IPS DF 6.9 (cell line): ENCODE measurements around the gene ROBO1.

Experiments
- DNase-seq: peaks from one replicate; pipeline ENCODE4 v3.0.0-alpha.2; 2013; ENCODE audit warnings: low read depth, low spot score
- H3K27ac ChIP-seq: one replicate; pipeline ENCODE4 v1.5.1; 2013; ENCODE audit warnings: low read length, control low read depth
- H3K27me3 ChIP-seq: 2 replicates; pipeline ENCODE4 v1.6.1; 2013; ENCODE audit warnings: mild to moderate bottlenecking, low read length; ENCODE audit not compliant: control insufficient read depth, insufficient read depth
- H3K36me3 ChIP-seq: 2 replicates; pipeline ENCODE4 v1.6.1; 2013; ENCODE audit warnings: low read length; ENCODE audit not compliant: control insufficient read depth, insufficient read depth
- H3K4me1 ChIP-seq: 2 replicates; pipeline ENCODE4 v1.6.1; 2013; ENCODE audit warnings: low read length; ENCODE audit not compliant: control insufficient read depth, insufficient read depth
- H3K4me3 ChIP-seq: 2 replicates; pipeline ENCODE4 v1.5.1; 2013; ENCODE audit warnings: mild to moderate bottlenecking, low read length
- H3K9me3 ChIP-seq: 2 replicates; pipeline ENCODE4 v1.6.1; 2013; ENCODE audit warnings: low read length, inconsistent platforms; ENCODE audit not compliant: control insufficient read depth, insufficient read depth
- whole genome bisulfite sequencing: extraction: QIAGEN DNeasy Blood & Tissue Kit; methylation state at CpG from one replicate; pipeline ENCODE4 v1.1.7; 2013; ENCODE audit warnings: mixed read lengths, missing lambda C conversion rate; ENCODE audit not compliant: insufficient read length, insufficient coverage; 5-methylcytosine and 5-hydroxymethylcytosine counted together

Gene ROBO1

GRCh38 chr3:79364784-79365183, 403.0 kb downstream of the ROBO1 start:
- Histone ChIP-seq H3K4me1 (no peaks in the 10 kb centered on the region), H3K36me3 (no peaks in the 10 kb centered on the region), H3K4me3 (no peak overlapping the region), H3K9me3 (no peaks in the 10 kb centered on the region), H3K27ac (no peak overlapping the region), H3K27me3 (no peaks in the 10 kb centered on the region)
- WGBS = no CpG with 5 or more reads among the region's 5 CpGs
- DNase-seq = no peak

GRCh38 chr3:79362571-79363270, 405.1 kb downstream of the ROBO1 start:
- Histone ChIP-seq H3K4me3 (no peak overlapping the region), H3K4me1 (no peaks in the 10 kb centered on the region), H3K27me3 (no peaks in the 10 kb centered on the region), H3K36me3 (no peaks in the 10 kb centered on the region), H3K9me3 (no peaks in the 10 kb centered on the region), H3K27ac (no peak overlapping the region)
- DNase-seq = no peak
- WGBS = no CpG with 5 or more reads among the region's 3 CpGs

GRCh38 chr3:79361748-79362378, 405.9 kb downstream of the ROBO1 start:
- H3K4me3 ChIP-seq = no peak overlapping the region
- no peaks in the 10 kb centered on the region for H3K9me3 ChIP-seq
- H3K36me3 ChIP-seq = no peaks in the 10 kb centered on the region
- no peak for DNase-seq
- WGBS = no CpG with 5 or more reads among the region's 7 CpGs
- H3K27ac ChIP-seq = no peak overlapping the region
- H3K4me1 ChIP-seq = no peaks in the 10 kb centered on the region
- H3K27me3 ChIP-seq = no peaks in the 10 kb centered on the region

GRCh38 chr3:79358327-79358726, 409.5 kb downstream of the ROBO1 start:
- no CpG with 5 or more reads among the region's 4 CpGs for WGBS
- no peak for DNase-seq

GRCh38 chr3:79354179-79354688, 413.6 kb downstream of the ROBO1 start:
- no CpG with 5 or more reads among the region's 3 CpGs for WGBS
- Histone ChIP-seq H3K9me3 (no peaks in the 10 kb centered on the region), H3K27me3 (no peaks in the 10 kb centered on the region), H3K4me1 (no peaks in the 10 kb centered on the region), H3K4me3 (no peak overlapping the region), H3K27ac (no peak overlapping the region), H3K36me3 (no peaks in the 10 kb centered on the region)
- DNase-seq = no peak

More at GRCh38 chr3:79358327-79358726, 409.5 kb downstream of the ROBO1 start:
- Histone ChIP-seq H3K4me1 (no peaks in the 10 kb centered on the region), H3K36me3 (no peaks in the 10 kb centered on the region), H3K4me3 (no peak overlapping the region), H3K27ac (no peak overlapping the region), H3K27me3 (no peaks in the 10 kb centered on the region), H3K9me3 (no peaks in the 10 kb centered on the region)

- WGBS = no CpG with 5 or more reads among the region's 2 CpGs
- Histone ChIP-seq H3K27me3 (no peaks in the 10 kb centered on the region), H3K9me3 (no peaks in the 10 kb centered on the region), H3K27ac (no peak overlapping the region), H3K4me3 (no peak overlapping the region), H3K4me1 (no peaks in the 10 kb centered on the region), H3K36me3 (no peaks in the 10 kb centered on the region)
- DNase-seq = no peak
Observed at GRCh38 chr3:79351699-79352098, 416.1 kb downstream of the ROBO1 start.

GRCh38 chr3:79344876-79345871, 422.6 kb downstream of the ROBO1 start:
- H3K4me3 ChIP-seq = no peak overlapping the region
- H3K4me1 ChIP-seq = no peaks in the 10 kb centered on the region
- H3K27me3 ChIP-seq = no peaks in the 10 kb centered on the region
- DNase-seq = no peak
- no peak overlapping the region for H3K27ac ChIP-seq
- no CpG with 5 or more reads among the region's 4 CpGs for WGBS
- H3K36me3 ChIP-seq = no peaks in the 10 kb centered on the region
- no peaks in the 10 kb centered on the region for H3K9me3 ChIP-seq

- Histone ChIP-seq H3K4me1 (no peaks in the 10 kb centered on the region), H3K27me3 (no peaks in the 10 kb centered on the region), H3K9me3 (no peaks in the 10 kb centered on the region), H3K4me3 (no peak overlapping the region), H3K27ac (no peak overlapping the region), H3K36me3 (no peaks in the 10 kb centered on the region)
- DNase-seq = no peak
Observed at GRCh38 chr3:79341961-79342360, 425.8 kb downstream of the ROBO1 start.

- DNase-seq = no peak
- Histone ChIP-seq H3K4me3 (no peak overlapping the region), H3K27me3 (no peaks in the 10 kb centered on the region), H3K9me3 (no peaks in the 10 kb centered on the region), H3K4me1 (no peaks in the 10 kb centered on the region), H3K27ac (no peak overlapping the region), H3K36me3 (no peaks in the 10 kb centered on the region)
- WGBS = no CpG with 5 or more reads among the region's 3 CpGs
Observed at GRCh38 chr3:79339846-79340245, 428.0 kb downstream of the ROBO1 start.

GRCh38 chr3:79337798-79338197, 430.0 kb downstream of the ROBO1 start:
- no peak overlapping the region for H3K27ac ChIP-seq
- H3K4me3 ChIP-seq = no peak overlapping the region
- no peak for DNase-seq
- no peaks in the 10 kb centered on the region for H3K36me3 ChIP-seq
- no peaks in the 10 kb centered on the region for H3K4me1 ChIP-seq
- H3K9me3 ChIP-seq = no peaks in the 10 kb centered on the region
- H3K27me3 ChIP-seq = no peaks in the 10 kb centered on the region
